ENCODE measurements around the gene TMCC3. TPM values are rescaled to one million over a fixed set of nuclear protein-coding genes. Genes with fewer than 3 reads are reported as not detected.

TMCC3 gene, protein sequence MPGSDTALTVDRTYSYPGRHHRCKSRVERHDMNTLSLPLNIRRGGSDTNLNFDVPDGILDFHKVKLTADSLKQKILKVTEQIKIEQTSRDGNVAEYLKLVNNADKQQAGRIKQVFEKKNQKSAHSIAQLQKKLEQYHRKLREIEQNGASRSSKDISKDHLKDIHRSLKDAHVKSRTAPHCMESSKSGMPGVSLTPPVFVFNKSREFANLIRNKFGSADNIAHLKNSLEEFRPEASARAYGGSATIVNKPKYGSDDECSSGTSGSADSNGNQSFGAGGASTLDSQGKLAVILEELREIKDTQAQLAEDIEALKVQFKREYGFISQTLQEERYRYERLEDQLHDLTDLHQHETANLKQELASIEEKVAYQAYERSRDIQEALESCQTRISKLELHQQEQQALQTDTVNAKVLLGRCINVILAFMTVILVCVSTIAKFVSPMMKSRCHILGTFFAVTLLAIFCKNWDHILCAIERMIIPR
- total RNA-seq, result 10 to 100 TPM; 20.1 to 29.3 (median 21.6) TPM
- 12.0 TPM for total RNA-seq (2013)

- Mint-ChIP-seq H3K27me3 (ENCODE audit: low read depth in 2 of 2) (peaks cover 0 to 2% of the 10 kb centered on the region in 2 donors), H3K27ac (peak within 1 kb of the TSS; percentile 68 to 88), H3K9me3 (no peaks in the 10 kb centered on the region), H3K36me3 (no peaks in the 10 kb centered on the region), H3K4me3 (peak within 1 kb of the TSS; percentile 95), H3K4me1 (peaks cover 27 to 34% of the 10 kb centered on the region in 2 donors)
- DNase-seq (peak; percentile 54 to 61), ATAC-seq (peak; percentile 85 to 90 (median 87))
- H3K27me3 ChIP-seq (ENCODE audit: control insufficient read depth, insufficient read depth, low read length), result no peaks in the 10 kb centered on the region
- H3K4me1 ChIP-seq (ENCODE audit: control insufficient read depth, insufficient read depth, low read length), result peaks cover 7% of the 10 kb centered on the region
- TF ChIP-seq, protein P1, sequence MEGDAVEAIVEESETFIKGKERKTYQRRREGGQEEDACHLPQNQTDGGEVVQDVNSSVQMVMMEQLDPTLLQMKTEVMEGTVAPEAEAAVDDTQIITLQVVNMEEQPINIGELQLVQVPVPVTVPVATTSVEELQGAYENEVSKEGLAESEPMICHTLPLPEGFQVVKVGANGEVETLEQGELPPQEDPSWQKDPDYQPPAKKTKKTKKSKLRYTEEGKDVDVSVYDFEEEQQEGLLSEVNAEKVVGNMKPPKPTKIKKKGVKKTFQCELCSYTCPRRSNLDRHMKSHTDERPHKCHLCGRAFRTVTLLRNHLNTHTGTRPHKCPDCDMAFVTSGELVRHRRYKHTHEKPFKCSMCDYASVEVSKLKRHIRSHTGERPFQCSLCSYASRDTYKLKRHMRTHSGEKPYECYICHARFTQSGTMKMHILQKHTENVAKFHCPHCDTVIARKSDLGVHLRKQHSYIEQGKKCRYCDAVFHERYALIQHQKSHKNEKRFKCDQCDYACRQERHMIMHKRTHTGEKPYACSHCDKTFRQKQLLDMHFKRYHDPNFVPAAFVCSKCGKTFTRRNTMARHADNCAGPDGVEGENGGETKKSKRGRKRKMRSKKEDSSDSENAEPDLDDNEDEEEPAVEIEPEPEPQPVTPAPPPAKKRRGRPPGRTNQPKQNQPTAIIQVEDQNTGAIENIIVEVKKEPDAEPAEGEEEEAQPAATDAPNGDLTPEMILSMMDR (IDR thresholded peaks at IDR 0.05), result no peak
- H3K9me3 ChIP-seq (ENCODE audit: control insufficient read depth, insufficient read depth, low read length), result no peaks in the 10 kb centered on the region
- intact Hi-C loops (cut with micrococcal nuclease), result no loop called here
- H3K4me3 ChIP-seq (ENCODE audit: low read length), result peak within 1 kb of the TSS; percentile 47
- no peak within 1 kb of the TSS for H3K27ac ChIP-seq (ENCODE audit: low read length)
- H3K36me3 ChIP-seq (ENCODE audit: control insufficient read depth, insufficient read depth, low read length), result no peaks in the 10 kb centered on the region
- WGBS (ENCODE audit: insufficient coverage), result under 1% methylated on average over 75 of the region's 82 CpGs
Observed at GRCh38 chr12:94650143-94651056, at the start of gene TMCC3. TSS of gene TMCC3 (minus strand) at chr12:94650557. CDS start at chr12:94650430, 127 bp downstream.

- H3K4me3 Mint-ChIP-seq, result no peak overlapping the region
- TF ChIP-seq, protein P1 (IDR thresholded peaks at IDR 0.05), result no peak
- Histone ChIP-seq H3K36me3 (ENCODE audit: control insufficient read depth, insufficient read depth, low read length) (no peaks in the 10 kb centered on the region), H3K4me1 (ENCODE audit: control insufficient read depth, insufficient read depth, low read length) (no peaks in the 10 kb centered on the region), H3K9me3 (ENCODE audit: control insufficient read depth, insufficient read depth, low read length) (no peaks in the 10 kb centered on the region), H3K27ac (ENCODE audit: low read length) (no peak overlapping the region), H3K4me3 (ENCODE audit: low read length) (no peak overlapping the region), H3K27me3 (ENCODE audit: control insufficient read depth, insufficient read depth, low read length) (no peaks in the 10 kb centered on the region)
- H3K4me1 Mint-ChIP-seq, result peaks cover 22 to 28% of the 10 kb centered on the region in 2 donors
- no peak overlapping the region for H3K27ac Mint-ChIP-seq
- no peaks in the 10 kb centered on the region for H3K9me3 Mint-ChIP-seq
- no peaks in the 10 kb centered on the region for H3K36me3 Mint-ChIP-seq
- peaks cover 0 to 4% of the 10 kb centered on the region in 2 donors for H3K27me3 Mint-ChIP-seq (ENCODE audit: low read depth in 2 of 2)
- intact Hi-C loops (cut with micrococcal nuclease), result no loop called here
- no CpG with 5 or more reads among the region's 1 CpG for WGBS (ENCODE audit: insufficient coverage)
- ATAC-seq (peak in 1 of 3 donors; percentile 63), DNase-seq (no peak)
Observed at GRCh38 chr12:94699801-94700200, 49.4 kb upstream of the TMCC3 start.

DNA sequence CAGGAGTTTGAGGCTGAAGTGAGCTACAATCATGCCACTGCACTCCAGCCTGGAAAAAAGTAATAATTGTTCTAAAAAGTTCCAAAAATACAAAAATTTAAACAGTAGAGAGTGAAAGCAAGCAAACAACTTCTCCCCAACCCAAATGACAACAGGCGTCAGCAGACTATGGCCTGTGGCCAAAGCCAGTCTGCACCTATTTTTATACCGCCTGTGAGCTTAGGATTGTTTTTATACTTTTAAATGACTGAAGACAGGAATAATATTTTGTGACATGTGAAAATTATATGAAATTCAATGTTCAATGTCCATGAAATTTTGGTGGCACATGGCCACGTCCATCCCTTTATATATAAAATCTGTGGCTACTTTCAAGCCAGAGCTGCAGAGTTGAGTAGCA lies 48.2 kb upstream of the TMCC3 start:
- no peaks in the 10 kb centered on the region for H3K36me3 Mint-ChIP-seq
- TF ChIP-seq, protein P1 (IDR thresholded peaks at IDR 0.05), result no peak
- peaks cover 23 to 24% of the 10 kb centered on the region in 2 donors for H3K4me1 Mint-ChIP-seq
- 91% methylated on average over 3 of the region's 3 CpGs for WGBS (ENCODE audit: insufficient coverage)
- H3K9me3 Mint-ChIP-seq, result no peaks in the 10 kb centered on the region
- H3K27me3 ChIP-seq (ENCODE audit: control insufficient read depth, insufficient read depth, low read length), result no peaks in the 10 kb centered on the region
- H3K27me3 Mint-ChIP-seq (ENCODE audit: low read depth in 2 of 2), result peaks cover 0 to 4% of the 10 kb centered on the region in 2 donors
- no peak overlapping the region for H3K27ac Mint-ChIP-seq
- DNase-seq, result no peak
- H3K9me3 ChIP-seq (ENCODE audit: control insufficient read depth, insufficient read depth, low read length), result no peaks in the 10 kb centered on the region
- H3K4me1 ChIP-seq (ENCODE audit: control insufficient read depth, insufficient read depth, low read length), result no peaks in the 10 kb centered on the region
- no peak overlapping the region for H3K4me3 ChIP-seq (ENCODE audit: low read length)
- no peak overlapping the region for H3K4me3 Mint-ChIP-seq
- no peak for ATAC-seq
- H3K36me3 ChIP-seq (ENCODE audit: control insufficient read depth, insufficient read depth, low read length), result no peaks in the 10 kb centered on the region
- intact Hi-C loops (cut with micrococcal nuclease), result no loop called here
- H3K27ac ChIP-seq (ENCODE audit: low read length), result no peak overlapping the region
